Esophagus squamous epithelium (tissue), 4 donors: ENCODE results near the gene DCUN1D1.

ENCODE experiments used
- CTCF ChIP-seq, 6 experiments: fragments of 450-650 bp in 4 of 6; fragments of 200-600 bp in 2 of 6; sonication (generic) in 2 of 6; IDR thresholded peaks; one replicate each; pipeline ENCODE4 v1.5.1; 2016 to 2019; ENCODE audit warnings: antibody characterized with exemption in 6 of 6, mild to moderate bottlenecking in 4 of 6, moderate library complexity in 4 of 6
- POLR2A ChIP-seq, 4 donors: fragments of 450-650 bp; IDR thresholded peaks; one replicate each; pipeline ENCODE4 v1.6.1; 2017; ENCODE audit warnings: antibody characterized with exemption in 4 of 4, mild to moderate bottlenecking in 4 of 4, moderate library complexity in 3 of 4

- TF ChIP-seq CTCF (IDR thresholded peaks at IDR 0.05) (no peak), POLR2A (IDR thresholded peaks at IDR 0.05) (no peak)
These were observed 12.8 kb downstream of the DCUN1D1 start for GRCh38 chr3:182967218-182968204.
